Ishikawa (cell line): ENCODE measurements around the gene ZNRF2.

Experiments used
- CEBPB ChIP-seq: IDR thresholded peaks from 2 replicates; pipeline ENCODE4 v1.6.1; 2012
- CREB1 ChIP-seq: IDR thresholded peaks from 2 replicates; pipeline ENCODE4 v1.6.1; 2012; ENCODE audit warnings: low read depth
- EGR1 ChIP-seq: IDR thresholded peaks from 2 replicates; pipeline ENCODE4 v1.6.1; 2012
- EP300 ChIP-seq: IDR thresholded peaks from 2 replicates; pipeline ENCODE4 v1.6.1; 2012; ENCODE audit warnings: borderline replicate concordance
- FOXM1 ChIP-seq: IDR thresholded peaks from 2 replicates; pipeline ENCODE4 v1.6.1; 2012; ENCODE audit warnings: low read depth, borderline replicate concordance
- NFIC ChIP-seq: IDR thresholded peaks from 2 replicates; pipeline ENCODE4 v1.6.1; 2012
- RAD21 ChIP-seq: IDR thresholded peaks from 2 replicates; pipeline ENCODE4 v1.6.1; 2012; ENCODE audit warnings: low read depth
- TAF1 ChIP-seq: IDR thresholded peaks from 2 replicates; pipeline ENCODE4 v1.6.1; 2012; ENCODE audit warnings: low read depth, mild to moderate bottlenecking
- TCF12 ChIP-seq: IDR thresholded peaks from 2 replicates; pipeline ENCODE4 v1.6.1; 2012; ENCODE audit warnings: low read depth
- TEAD4 ChIP-seq: IDR thresholded peaks from 2 replicates; pipeline ENCODE4 v1.6.1; 2012
- YY1 ChIP-seq: IDR thresholded peaks from 2 replicates; pipeline ENCODE4 v1.6.1; 2012; ENCODE audit warnings: low read depth
- ZBTB7A ChIP-seq: IDR thresholded peaks from 2 replicates; pipeline ENCODE4 v1.6.1; 2012; ENCODE audit warnings: low read depth
- TF ChIP-seq, protein P1 (sequence below): IDR thresholded peaks from 2 replicates; pipeline ENCODE4 v1.6.1; 2012
- TF ChIP-seq, protein P2 (sequence below): IDR thresholded peaks from 2 replicates; pipeline ENCODE4 v1.6.1; 2012; ENCODE audit warnings: low read depth, mild to moderate bottlenecking
- TF ChIP-seq, protein P3 (sequence below): IDR thresholded peaks from 2 replicates; pipeline ENCODE4 v1.6.1; 2012

Gene ZNRF2

GRCh38 chr7:30396389-30396788 is 112.0 kb downstream of the ZNRF2 start:
- no peak for TF ChIP-seq FOXM1
- TF ChIP-seq TAF1 = no peak
- TF ChIP-seq, protein P1, sequence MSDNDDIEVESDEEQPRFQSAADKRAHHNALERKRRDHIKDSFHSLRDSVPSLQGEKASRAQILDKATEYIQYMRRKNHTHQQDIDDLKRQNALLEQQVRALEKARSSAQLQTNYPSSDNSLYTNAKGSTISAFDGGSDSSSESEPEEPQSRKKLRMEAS = no peak
- no peak for TF ChIP-seq CREB1
- no peak for TF ChIP-seq RAD21
- TF ChIP-seq, protein P2, sequence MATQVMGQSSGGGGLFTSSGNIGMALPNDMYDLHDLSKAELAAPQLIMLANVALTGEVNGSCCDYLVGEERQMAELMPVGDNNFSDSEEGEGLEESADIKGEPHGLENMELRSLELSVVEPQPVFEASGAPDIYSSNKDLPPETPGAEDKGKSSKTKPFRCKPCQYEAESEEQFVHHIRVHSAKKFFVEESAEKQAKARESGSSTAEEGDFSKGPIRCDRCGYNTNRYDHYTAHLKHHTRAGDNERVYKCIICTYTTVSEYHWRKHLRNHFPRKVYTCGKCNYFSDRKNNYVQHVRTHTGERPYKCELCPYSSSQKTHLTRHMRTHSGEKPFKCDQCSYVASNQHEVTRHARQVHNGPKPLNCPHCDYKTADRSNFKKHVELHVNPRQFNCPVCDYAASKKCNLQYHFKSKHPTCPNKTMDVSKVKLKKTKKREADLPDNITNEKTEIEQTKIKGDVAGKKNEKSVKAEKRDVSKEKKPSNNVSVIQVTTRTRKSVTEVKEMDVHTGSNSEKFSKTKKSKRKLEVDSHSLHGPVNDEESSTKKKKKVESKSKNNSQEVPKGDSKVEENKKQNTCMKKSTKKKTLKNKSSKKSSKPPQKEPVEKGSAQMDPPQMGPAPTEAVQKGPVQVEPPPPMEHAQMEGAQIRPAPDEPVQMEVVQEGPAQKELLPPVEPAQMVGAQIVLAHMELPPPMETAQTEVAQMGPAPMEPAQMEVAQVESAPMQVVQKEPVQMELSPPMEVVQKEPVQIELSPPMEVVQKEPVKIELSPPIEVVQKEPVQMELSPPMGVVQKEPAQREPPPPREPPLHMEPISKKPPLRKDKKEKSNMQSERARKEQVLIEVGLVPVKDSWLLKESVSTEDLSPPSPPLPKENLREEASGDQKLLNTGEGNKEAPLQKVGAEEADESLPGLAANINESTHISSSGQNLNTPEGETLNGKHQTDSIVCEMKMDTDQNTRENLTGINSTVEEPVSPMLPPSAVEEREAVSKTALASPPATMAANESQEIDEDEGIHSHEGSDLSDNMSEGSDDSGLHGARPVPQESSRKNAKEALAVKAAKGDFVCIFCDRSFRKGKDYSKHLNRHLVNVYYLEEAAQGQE = no peak
- TF ChIP-seq YY1 = no peak
- no peak for TF ChIP-seq ZBTB7A
- TF ChIP-seq EP300 = no peak
- TF ChIP-seq, protein P3, sequence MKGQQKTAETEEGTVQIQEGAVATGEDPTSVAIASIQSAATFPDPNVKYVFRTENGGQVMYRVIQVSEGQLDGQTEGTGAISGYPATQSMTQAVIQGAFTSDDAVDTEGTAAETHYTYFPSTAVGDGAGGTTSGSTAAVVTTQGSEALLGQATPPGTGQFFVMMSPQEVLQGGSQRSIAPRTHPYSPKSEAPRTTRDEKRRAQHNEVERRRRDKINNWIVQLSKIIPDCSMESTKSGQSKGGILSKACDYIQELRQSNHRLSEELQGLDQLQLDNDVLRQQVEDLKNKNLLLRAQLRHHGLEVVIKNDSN = no peak
- TF ChIP-seq EGR1 = no peak
- no peak for TF ChIP-seq CEBPB
- TF ChIP-seq NFIC = no peak
- TF ChIP-seq TEAD4 = no peak

- TF ChIP-seq TCF12 (no peak), FOXM1 (no peak), CREB1 (no peak), EGR1 (no peak), TEAD4 (no peak), RAD21 (no peak), TAF1 (no peak), CEBPB (no peak), NFIC (no peak), YY1 (no peak), EP300 (no peak)
- TF ChIP-seq, protein P2 = no peak
- TF ChIP-seq, protein P3 = no peak
- TF ChIP-seq, protein P1 = no peak
Observed at GRCh38 chr7:30403477-30403876, 119.1 kb downstream of the ZNRF2 start.

DNA sequence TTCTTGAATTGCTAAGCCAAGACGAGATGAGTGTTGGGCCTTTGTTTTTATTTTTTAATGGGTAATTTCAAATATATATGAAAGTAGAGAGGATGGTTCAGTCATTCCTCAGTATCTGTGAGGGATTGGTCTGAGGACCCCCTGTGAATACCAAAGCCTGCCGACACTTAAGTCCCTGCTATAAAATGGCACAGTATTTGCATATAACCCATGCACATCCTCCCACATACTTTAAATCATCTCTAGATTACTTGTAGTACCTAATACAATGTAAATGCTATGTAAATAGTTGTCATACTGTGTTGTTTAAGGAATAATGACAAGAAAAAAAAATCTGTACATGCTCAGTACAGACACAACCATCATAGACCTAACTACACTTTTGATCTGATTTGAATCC is 120.8 kb downstream of the ZNRF2 start:
- TF ChIP-seq FOXM1 (no peak), NFIC (no peak), CEBPB (no peak), TAF1 (no peak)

- TF ChIP-seq FOXM1 = no peak
- no peak for TF ChIP-seq TCF12
- no peak for TF ChIP-seq YY1
- no peak for TF ChIP-seq CEBPB
- no peak for TF ChIP-seq ZBTB7A
- no peak for TF ChIP-seq CREB1
- no peak for TF ChIP-seq EP300
- no peak for TF ChIP-seq TAF1
- TF ChIP-seq, protein P3 = no peak
- no peak for TF ChIP-seq TEAD4
- TF ChIP-seq RAD21 = no peak
- no peak for TF ChIP-seq NFIC
- TF ChIP-seq, protein P1 = no peak
- TF ChIP-seq, protein P2 = no peak
- TF ChIP-seq EGR1 = no peak
Observed at GRCh38 chr7:30406664-30407425, 122.4 kb downstream of the ZNRF2 start.
